Measurements from ENCODE around the gene BCAR3. TPM values are rescaled to one million over a fixed set of nuclear protein-coding genes. Genes with fewer than 3 reads are reported as not detected.

The BCAR3 gene
- polyA plus RNA-seq, 2 of the 4 experiments (the other 2 are of a cell fraction): 31.6 to 33.4 TPM

DNA sequence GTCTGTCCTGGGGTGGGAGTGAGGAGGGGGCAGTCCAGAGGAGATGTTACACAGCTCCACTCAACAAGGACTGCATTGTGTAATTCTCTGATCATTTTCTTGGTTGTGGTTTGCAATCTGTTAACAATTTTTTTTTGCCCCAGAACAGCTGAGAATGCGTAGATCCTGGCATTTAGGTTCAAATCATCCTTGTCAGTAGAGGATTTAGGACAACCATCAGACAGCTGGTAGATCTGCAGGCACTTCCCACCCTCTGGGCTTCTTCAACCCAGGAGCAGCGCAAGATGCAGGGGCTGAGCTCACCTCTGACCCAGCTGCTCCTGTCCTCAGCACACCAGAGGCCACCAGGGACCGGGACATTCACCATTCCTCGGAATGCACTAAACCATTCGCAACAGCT lies 13.5 kb downstream of the BCAR3 start:
- WGBS (ENCODE audit: missing lambda C conversion rate): 94% methylated on average over 5 of the region's 5 CpGs
- CTCF ChIA-PET: interaction anchor here (0.9 to 10.7 kb wide), 4 partner anchors 12 to 148 kb away, joined by 3 to 76 read pairs (median 20); partner anchors contain the start of gene BCAR3
- ATAC-seq (no peak), DNase-seq (ENCODE audit: low read depth in 1 of 2, low spot score in 1 of 2) (no peak), FAIRE-seq (no peak)
- H3K9me3 ChIP-seq: no peaks in the 10 kb centered on the region
- no peak overlapping the region for H3K4me3 ChIP-seq
- H3K4me1 ChIP-seq: peaks cover 97% of the 10 kb centered on the region
- peak overlapping the region; percentile 85; the same call in 2 of the 3 replicates for H3K4me2 ChIP-seq
- TF ChIP-seq, protein P1, sequence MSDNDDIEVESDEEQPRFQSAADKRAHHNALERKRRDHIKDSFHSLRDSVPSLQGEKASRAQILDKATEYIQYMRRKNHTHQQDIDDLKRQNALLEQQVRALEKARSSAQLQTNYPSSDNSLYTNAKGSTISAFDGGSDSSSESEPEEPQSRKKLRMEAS (IDR thresholded peaks at IDR 0.05): no peak
- TF ChIP-seq ESRRA (IDR thresholded peaks at IDR 0.05; ENCODE audit: borderline replicate concordance, low read length) (no peak), HDAC2 (IDR thresholded peaks at IDR 0.05) (no peak), FOSL2 (IDR thresholded peaks at IDR 0.05) (no peak), FOSL2 (CRISPR knock-in tag; IDR thresholded peaks at IDR 0.05) (no peak), POLR2A (IDR thresholded peaks at IDR 0.05; ENCODE audit: low read length) (no peak), GATA3 (IDR thresholded peaks at IDR 0.05; ENCODE audit: borderline replicate concordance) (no peak), SREBF2 (IDR thresholded peaks at IDR 0.05) (no peak), KDM1A (IDR thresholded peaks at IDR 0.05; ENCODE audit: low read depth) (no peak), TP53 (CRISPR knock-in tag; IDR thresholded peaks at IDR 0.05) (no peak), NR3C1 (IDR thresholded peaks at IDR 0.05) (no peak), HOXA7 (CRISPR knock-in tag; IDR thresholded peaks at IDR 0.05) (no peak), EP300 (IDR thresholded peaks at IDR 0.05) (no peak), JUNB (IDR thresholded peaks at IDR 0.05) (no peak), RFX5 (IDR thresholded peaks at IDR 0.05) (no peak)
- TF ChIP-seq, protein P2, sequence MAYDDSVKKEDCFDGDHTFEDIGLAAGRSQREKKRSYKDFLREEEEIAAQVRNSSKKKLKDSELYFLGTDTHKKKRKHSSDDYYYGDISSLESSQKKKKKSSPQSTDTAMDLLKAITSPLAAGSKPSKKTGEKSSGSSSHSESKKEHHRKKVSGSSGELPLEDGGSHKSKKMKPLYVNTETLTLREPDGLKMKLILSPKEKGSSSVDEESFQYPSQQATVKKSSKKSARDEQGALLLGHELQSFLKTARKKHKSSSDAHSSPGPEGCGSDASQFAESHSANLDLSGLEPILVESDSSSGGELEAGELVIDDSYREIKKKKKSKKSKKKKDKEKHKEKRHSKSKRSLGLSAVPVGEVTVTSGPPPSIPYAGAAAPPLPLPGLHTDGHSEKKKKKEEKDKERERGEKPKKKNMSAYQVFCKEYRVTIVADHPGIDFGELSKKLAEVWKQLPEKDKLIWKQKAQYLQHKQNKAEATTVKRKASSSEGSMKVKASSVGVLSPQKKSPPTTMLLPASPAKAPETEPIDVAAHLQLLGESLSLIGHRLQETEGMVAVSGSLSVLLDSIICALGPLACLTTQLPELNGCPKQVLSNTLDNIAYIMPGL (CRISPR knock-in tag; IDR thresholded peaks at IDR 0.05; ENCODE audit: borderline replicate concordance): no peak
- TF ChIP-seq, protein P3, sequence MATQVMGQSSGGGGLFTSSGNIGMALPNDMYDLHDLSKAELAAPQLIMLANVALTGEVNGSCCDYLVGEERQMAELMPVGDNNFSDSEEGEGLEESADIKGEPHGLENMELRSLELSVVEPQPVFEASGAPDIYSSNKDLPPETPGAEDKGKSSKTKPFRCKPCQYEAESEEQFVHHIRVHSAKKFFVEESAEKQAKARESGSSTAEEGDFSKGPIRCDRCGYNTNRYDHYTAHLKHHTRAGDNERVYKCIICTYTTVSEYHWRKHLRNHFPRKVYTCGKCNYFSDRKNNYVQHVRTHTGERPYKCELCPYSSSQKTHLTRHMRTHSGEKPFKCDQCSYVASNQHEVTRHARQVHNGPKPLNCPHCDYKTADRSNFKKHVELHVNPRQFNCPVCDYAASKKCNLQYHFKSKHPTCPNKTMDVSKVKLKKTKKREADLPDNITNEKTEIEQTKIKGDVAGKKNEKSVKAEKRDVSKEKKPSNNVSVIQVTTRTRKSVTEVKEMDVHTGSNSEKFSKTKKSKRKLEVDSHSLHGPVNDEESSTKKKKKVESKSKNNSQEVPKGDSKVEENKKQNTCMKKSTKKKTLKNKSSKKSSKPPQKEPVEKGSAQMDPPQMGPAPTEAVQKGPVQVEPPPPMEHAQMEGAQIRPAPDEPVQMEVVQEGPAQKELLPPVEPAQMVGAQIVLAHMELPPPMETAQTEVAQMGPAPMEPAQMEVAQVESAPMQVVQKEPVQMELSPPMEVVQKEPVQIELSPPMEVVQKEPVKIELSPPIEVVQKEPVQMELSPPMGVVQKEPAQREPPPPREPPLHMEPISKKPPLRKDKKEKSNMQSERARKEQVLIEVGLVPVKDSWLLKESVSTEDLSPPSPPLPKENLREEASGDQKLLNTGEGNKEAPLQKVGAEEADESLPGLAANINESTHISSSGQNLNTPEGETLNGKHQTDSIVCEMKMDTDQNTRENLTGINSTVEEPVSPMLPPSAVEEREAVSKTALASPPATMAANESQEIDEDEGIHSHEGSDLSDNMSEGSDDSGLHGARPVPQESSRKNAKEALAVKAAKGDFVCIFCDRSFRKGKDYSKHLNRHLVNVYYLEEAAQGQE (IDR thresholded peaks at IDR 0.05): no peak
- TF ChIP-seq, protein P4, sequence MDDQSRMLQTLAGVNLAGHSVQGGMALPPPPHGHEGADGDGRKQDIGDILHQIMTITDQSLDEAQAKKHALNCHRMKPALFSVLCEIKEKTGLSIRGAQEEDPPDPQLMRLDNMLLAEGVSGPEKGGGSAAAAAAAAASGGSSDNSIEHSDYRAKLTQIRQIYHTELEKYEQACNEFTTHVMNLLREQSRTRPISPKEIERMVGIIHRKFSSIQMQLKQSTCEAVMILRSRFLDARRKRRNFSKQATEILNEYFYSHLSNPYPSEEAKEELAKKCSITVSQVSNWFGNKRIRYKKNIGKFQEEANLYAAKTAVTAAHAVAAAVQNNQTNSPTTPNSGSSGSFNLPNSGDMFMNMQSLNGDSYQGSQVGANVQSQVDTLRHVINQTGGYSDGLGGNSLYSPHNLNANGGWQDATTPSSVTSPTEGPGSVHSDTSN (IDR thresholded peaks at IDR 0.05): no peak
- TF ChIP-seq, protein P5, sequence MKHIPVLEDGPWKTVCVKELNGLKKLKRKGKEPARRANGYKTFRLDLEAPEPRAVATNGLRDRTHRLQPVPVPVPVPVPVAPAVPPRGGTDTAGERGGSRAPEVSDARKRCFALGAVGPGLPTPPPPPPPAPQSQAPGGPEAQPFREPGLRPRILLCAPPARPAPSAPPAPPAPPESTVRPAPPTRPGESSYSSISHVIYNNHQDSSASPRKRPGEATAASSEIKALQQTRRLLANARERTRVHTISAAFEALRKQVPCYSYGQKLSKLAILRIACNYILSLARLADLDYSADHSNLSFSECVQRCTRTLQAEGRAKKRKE (CRISPR knock-in tag; IDR thresholded peaks at IDR 0.05; ENCODE audit: low read depth): no peak
- H3K27ac ChIP-seq: peak overlapping the region; percentile 94 to 95; a peak in 5 of 6 replicates
- POLR2A ChIA-PET: no interaction called here

DNA sequence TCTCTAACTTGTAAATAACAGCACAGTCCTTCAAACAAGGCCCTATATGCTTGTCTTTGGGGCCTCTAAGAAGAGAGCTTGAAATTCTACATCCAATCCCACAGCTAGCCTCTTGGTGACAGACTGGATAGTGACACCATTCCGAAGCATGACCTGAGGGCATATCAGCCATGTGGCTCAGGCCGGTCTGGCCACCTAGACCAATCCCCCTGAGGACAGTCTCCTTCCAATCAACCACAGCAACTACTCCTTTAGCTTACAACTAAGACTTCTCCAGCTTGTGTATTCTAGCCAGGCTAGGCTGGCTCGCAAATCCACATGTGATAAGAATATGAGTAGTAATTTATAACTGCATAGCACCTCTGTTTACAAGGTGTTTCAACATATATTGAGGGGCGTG lies 14.0 kb downstream of the BCAR3 start:
- no peaks in the 10 kb centered on the region for H3K9me3 ChIP-seq
- no peak for TF ChIP-seq ZFP36 (IDR thresholded peaks at IDR 0.05; ENCODE audit: borderline replicate concordance, partially characterized antibody)
- TF ChIP-seq RARB (CRISPR knock-in tag; IDR thresholded peaks at IDR 0.05): no peak
- TF ChIP-seq, protein P6, sequence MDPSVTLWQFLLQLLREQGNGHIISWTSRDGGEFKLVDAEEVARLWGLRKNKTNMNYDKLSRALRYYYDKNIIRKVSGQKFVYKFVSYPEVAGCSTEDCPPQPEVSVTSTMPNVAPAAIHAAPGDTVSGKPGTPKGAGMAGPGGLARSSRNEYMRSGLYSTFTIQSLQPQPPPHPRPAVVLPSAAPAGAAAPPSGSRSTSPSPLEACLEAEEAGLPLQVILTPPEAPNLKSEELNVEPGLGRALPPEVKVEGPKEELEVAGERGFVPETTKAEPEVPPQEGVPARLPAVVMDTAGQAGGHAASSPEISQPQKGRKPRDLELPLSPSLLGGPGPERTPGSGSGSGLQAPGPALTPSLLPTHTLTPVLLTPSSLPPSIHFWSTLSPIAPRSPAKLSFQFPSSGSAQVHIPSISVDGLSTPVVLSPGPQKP (IDR thresholded peaks at IDR 0.05; ENCODE audit: low read depth, low read length): no peak
- no peak for TF ChIP-seq JUNB (IDR thresholded peaks at IDR 0.05)
- TF ChIP-seq CBX8 (IDR thresholded peaks at IDR 0.05): no peak
- TF ChIP-seq, protein P7, sequence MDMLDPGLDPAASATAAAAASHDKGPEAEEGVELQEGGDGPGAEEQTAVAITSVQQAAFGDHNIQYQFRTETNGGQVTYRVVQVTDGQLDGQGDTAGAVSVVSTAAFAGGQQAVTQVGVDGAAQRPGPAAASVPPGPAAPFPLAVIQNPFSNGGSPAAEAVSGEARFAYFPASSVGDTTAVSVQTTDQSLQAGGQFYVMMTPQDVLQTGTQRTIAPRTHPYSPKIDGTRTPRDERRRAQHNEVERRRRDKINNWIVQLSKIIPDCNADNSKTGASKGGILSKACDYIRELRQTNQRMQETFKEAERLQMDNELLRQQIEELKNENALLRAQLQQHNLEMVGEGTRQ (IDR thresholded peaks at IDR 0.05): no peak
- TF ChIP-seq, protein P8, sequence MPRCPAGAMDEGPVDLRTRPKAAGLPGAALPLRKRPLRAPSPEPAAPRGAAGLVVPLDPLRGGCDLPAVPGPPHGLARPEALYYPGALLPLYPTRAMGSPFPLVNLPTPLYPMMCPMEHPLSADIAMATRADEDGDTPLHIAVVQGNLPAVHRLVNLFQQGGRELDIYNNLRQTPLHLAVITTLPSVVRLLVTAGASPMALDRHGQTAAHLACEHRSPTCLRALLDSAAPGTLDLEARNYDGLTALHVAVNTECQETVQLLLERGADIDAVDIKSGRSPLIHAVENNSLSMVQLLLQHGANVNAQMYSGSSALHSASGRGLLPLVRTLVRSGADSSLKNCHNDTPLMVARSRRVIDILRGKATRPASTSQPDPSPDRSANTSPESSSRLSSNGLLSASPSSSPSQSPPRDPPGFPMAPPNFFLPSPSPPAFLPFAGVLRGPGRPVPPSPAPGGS (IDR thresholded peaks at IDR 0.05): no peak
- FAIRE-seq: no peak
- no peak for DNase-seq (ENCODE audit: low read depth in 1 of 2, low spot score in 1 of 2)
- peaks cover 97% of the 10 kb centered on the region for H3K4me1 ChIP-seq
- no peak for ATAC-seq
- H3K4me3 ChIP-seq: no peak overlapping the region
- peak overlapping the region; percentile 94 to 95 for H3K27ac ChIP-seq
- POLR2A ChIA-PET: no interaction called here
- H3K4me2 ChIP-seq: peak overlapping the region; percentile 85
- CTCF ChIA-PET: interaction anchor here (0.9 to 10.7 kb wide), 4 partner anchors 13 to 148 kb away, joined by 3 to 76 read pairs (median 20); partner anchors contain the start of gene BCAR3
- 86% methylated on average over 3 of the region's 4 CpGs for WGBS (ENCODE audit: missing lambda C conversion rate)

All from A549 (cell line).